GM23248 (cell line): ENCODE data around the gene SSH3. TPM values are rescaled to one million over a fixed set of nuclear protein-coding genes. Genes with fewer than 3 reads are reported as not detected.

Experiments used
- DNase-seq: peaks from one replicate; pipeline ENCODE4 v3.0.0-alpha.2; 2015
- H2AFZ ChIP-seq: fragments of 200-600 bp; sonication (generic); 2 replicates; pipeline ENCODE4 v1.6.1; 2016; ENCODE audit warnings: antibody characterized with exemption
- H3F3A ChIP-seq: fragments of 200-600 bp; sonication (generic); 2 replicates; pipeline ENCODE4 v1.6.1; 2016; ENCODE audit warnings: mild to moderate bottlenecking, antibody characterized with exemption, mixed run types; ENCODE audit not compliant: insufficient read depth
- H3K27ac ChIP-seq: fragments of 200-600 bp; sonication (generic); 2 replicates; pipeline ENCODE4 v1.5.1; 2016; ENCODE audit warnings: mild to moderate bottlenecking
- H3K27me3 ChIP-seq: fragments of 200-600 bp; sonication (generic); replicated peaks from 2 replicates; pipeline ENCODE4 v1.6.1; 2016; ENCODE audit warnings: mild to moderate bottlenecking; ENCODE audit not compliant: insufficient read depth
- H3K36me3 ChIP-seq: fragments of 200-600 bp; sonication (generic); 2 replicates; pipeline ENCODE4 v1.6.1; 2016; ENCODE audit warnings: low read depth, mild to moderate bottlenecking
- H3K4me1 ChIP-seq: fragments of 200-600 bp; sonication (generic); 2 replicates; pipeline ENCODE4 v1.6.1; 2016; ENCODE audit warnings: mild to moderate bottlenecking; ENCODE audit not compliant: insufficient read depth
- H3K4me2 ChIP-seq: fragments of 200-600 bp; sonication (generic); one replicate; pipeline ENCODE4 v1.6.1; 2016; ENCODE audit warnings: mild to moderate bottlenecking; ENCODE audit not compliant: unreplicated experiment
- H3K4me3 ChIP-seq: fragments of 200-600 bp; sonication (generic); 2 replicates; pipeline ENCODE4 v1.5.1; 2016; ENCODE audit warnings: mild to moderate bottlenecking
- H3K79me2 ChIP-seq: fragments of 200-600 bp; sonication (generic); 2 replicates; pipeline ENCODE4 v1.6.1; 2016; ENCODE audit warnings: mild to moderate bottlenecking; ENCODE audit not compliant: insufficient read depth
- H3K9ac ChIP-seq: fragments of 200-600 bp; sonication (generic); 2 replicates; pipeline ENCODE4 v1.6.1; 2016; ENCODE audit warnings: mild to moderate bottlenecking
- H3K9me2 ChIP-seq: fragments of 200-600 bp; sonication (generic); 2 replicates; pipeline ENCODE4 v1.6.1; 2016; ENCODE audit warnings: mixed run types, mild to moderate bottlenecking, moderate library complexity; ENCODE audit not compliant: insufficient read depth
- H3K9me3 ChIP-seq: fragments of 200-600 bp; sonication (generic); one replicate; pipeline ENCODE4 v1.6.1; 2017; ENCODE audit warnings: low read depth
- H4K20me1 ChIP-seq: fragments of 200-600 bp; sonication (generic); 2 replicates; pipeline ENCODE4 v1.6.0; 2016; ENCODE audit not compliant: insufficient read depth
- EZH2 ChIP-seq: fragments of 200-600 bp; sonication (generic); IDR thresholded peaks from 2 replicates; pipeline ENCODE4 v1.6.1; 2018; ENCODE audit warnings: antibody characterized with exemption, mild to moderate bottlenecking; ENCODE audit not compliant: insufficient read depth, poor library complexity, severe bottlenecking
- EZH2phosphoT487 ChIP-seq: fragments of 200-600 bp; sonication (generic); IDR thresholded peaks from 2 replicates; pipeline ENCODE4 v1.6.1; 2018; ENCODE audit warnings: antibody characterized with exemption, moderate library complexity, mild to moderate bottlenecking, low read depth; ENCODE audit not compliant: insufficient read depth
- WGBS, 2 experiments: methylation state at CpG; one replicate each; pipeline ENCODE4 v1.1.6; 2015 to 2017; ENCODE audit warnings: low lambda C conversion rate in 2 of 2, low coverage in 1 of 2; ENCODE audit errors: missing lambda C conversion rate in 2 of 2; 5-methylcytosine and 5-hydroxymethylcytosine counted together
- in situ Hi-C: fragments of 300-500 bp; cut with MboI; formaldehyde crosslinking; loops from 2 replicates; pipeline ENCODE4 v1.15.0; 2020
- polyA plus RNA-seq: library from polyadenylated mRNA; unstranded; fragments of >200 nt; fragmentation: Nextera tagmentation; extraction: Ambion mirVana; gene quantifications from 2 replicates; pipeline ENCODE4 v1.2.1, GENCODE V29; 2016
- total RNA-seq: library from RNA; depleted of rRNA; stranded (reverse); fragments of >200 nt; shearing (Covaris generic); gene quantifications from 2 replicates; pipeline ENCODE4 v1.2.3, GENCODE V29; 2014

Gene SSH3
- total and polyA plus RNA-seq, 2 experiments from 2014 or later: 20.1 to 26.4 TPM

GRCh38 chr11:67272327-67273259 lies 30.7 kb upstream of the SSH3 start:
- Histone ChIP-seq H3F3A (peaks cover 15% of the 10 kb centered on the region; the same call in 1 of the 2 replicates), H3K36me3 (no peaks in the 10 kb centered on the region), H3K4me3 (no peak overlapping the region), H3K4me1 (peaks cover 24% of the 10 kb centered on the region), H2AFZ (no peak overlapping the region), H3K79me2 (peaks cover 98% of the 10 kb centered on the region), H3K27me3 (no peaks in the 10 kb centered on the region), H3K27ac (no peak overlapping the region), H3K9ac (no peak overlapping the region), H3K4me2 (no peak overlapping the region), H3K9me3 (no peaks in the 10 kb centered on the region), H3K9me2 (no peaks in the 10 kb centered on the region), H4K20me1 (no peaks in the 10 kb centered on the region)
- no peak for DNase-seq
- in situ Hi-C loops: no loop called here
- WGBS, 2 experiments: 67 to 68% methylated on average over 23 of the region's 23 CpGs
- no peak for TF ChIP-seq EZH2
- no peak for TF ChIP-seq EZH2phosphoT487

GRCh38 chr11:67273260-67273990 lies 29.9 kb upstream of the SSH3 start:
- Histone ChIP-seq H3K27me3 (no peaks in the 10 kb centered on the region), H3K9me3 (no peaks in the 10 kb centered on the region), H3K79me2 (peaks cover 98% of the 10 kb centered on the region), H3K4me3 (no peak overlapping the region), H3K36me3 (no peaks in the 10 kb centered on the region), H2AFZ (no peak overlapping the region), H3K27ac (no peak overlapping the region), H3K9me2 (no peaks in the 10 kb centered on the region), H3K9ac (no peak overlapping the region), H3K4me1 (peaks cover 24% of the 10 kb centered on the region), H4K20me1 (no peaks in the 10 kb centered on the region), H3F3A (peaks cover 15% of the 10 kb centered on the region; the same call in 1 of the 2 replicates), H3K4me2 (no peak overlapping the region)
- no peak for DNase-seq
- 68% methylated on average over 12 to 14 of the region's 14 CpGs for WGBS, 2 experiments
- TF ChIP-seq EZH2: no peak
- TF ChIP-seq EZH2phosphoT487: no peak
- in situ Hi-C loops: no loop called here

DNA sequence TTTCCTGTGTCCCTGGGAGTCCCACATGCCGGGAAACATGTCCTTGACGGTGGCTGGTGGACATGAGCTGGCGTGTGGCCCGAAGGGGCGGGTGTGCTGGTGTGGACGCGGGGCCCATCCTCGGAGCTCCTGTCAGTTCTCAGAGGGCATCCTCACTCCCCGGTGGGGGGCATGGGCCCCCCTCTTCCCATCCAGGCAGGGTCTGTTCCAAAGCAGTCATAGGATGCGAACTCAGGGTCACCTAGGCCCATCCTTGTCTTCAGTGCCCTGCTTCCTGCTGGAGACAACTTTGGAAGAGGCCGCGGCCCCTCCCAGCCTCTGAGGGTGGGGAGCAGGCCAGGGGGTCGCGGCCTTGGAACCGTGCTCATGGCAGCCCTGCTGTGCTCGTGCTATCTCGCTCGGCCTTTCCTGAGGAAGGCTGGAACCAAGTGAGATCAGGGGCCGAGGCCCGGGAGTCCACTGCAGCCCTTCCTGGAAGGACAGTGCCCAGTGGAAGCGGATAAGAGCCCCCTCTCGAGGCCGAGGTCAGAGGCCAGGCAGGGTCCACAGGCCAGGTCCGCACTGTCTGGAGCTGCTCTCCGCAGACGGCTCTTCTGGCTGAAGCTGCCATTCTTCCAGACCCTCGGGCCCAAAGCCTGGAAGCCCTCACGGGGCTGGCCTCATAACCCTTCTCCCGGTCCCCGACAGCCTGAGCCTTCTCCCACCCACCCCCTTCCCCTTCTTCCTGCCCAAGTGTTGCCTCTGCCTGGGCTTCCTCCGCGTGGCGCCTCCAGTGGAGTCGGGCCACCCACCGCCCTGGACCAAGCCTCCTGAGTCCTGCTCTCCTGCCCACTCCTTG lies 28.3 kb upstream of the SSH3 start:
- Histone ChIP-seq H3K9ac (no peak overlapping the region), H3K36me3 (no peaks in the 10 kb centered on the region), H3K9me3 (no peaks in the 10 kb centered on the region), H3K27me3 (no peaks in the 10 kb centered on the region), H3K4me3 (no peak overlapping the region), H3K27ac (no peak overlapping the region), H2AFZ (no peak overlapping the region), H3K79me2 (peaks cover 92% of the 10 kb centered on the region), H3K9me2 (no peaks in the 10 kb centered on the region), H3F3A (peaks cover 15% of the 10 kb centered on the region; the same call in 1 of the 2 replicates), H3K4me1 (peaks cover 17% of the 10 kb centered on the region), H4K20me1 (no peaks in the 10 kb centered on the region), H3K4me2 (no peak overlapping the region)
- TF ChIP-seq EZH2: no peak
- no peak for TF ChIP-seq EZH2phosphoT487
- in situ Hi-C loops: no loop called here
- 80 to 81% methylated on average over 30 to 34 of the region's 35 CpGs for WGBS, 2 experiments
- no peak for DNase-seq
